DOHH2 (cell line): Measurements from ENCODE around the gene ZNF329.

Experiments used
- EZH2phosphoT487 ChIP-seq: fragments of 200-600 bp; sonication (generic); IDR thresholded peaks from 2 replicates; pipeline ENCODE4 v1.6.1; 2017; ENCODE audit warnings: borderline replicate concordance, mild to moderate bottlenecking, antibody characterized with exemption, low read length, moderate library complexity, mixed read lengths
- TF ChIP-seq, protein P1 (sequence below): fragments of 200-600 bp; sonication (generic); IDR thresholded peaks from one replicate; pipeline ENCODE4 v1.5.1; 2014; ENCODE audit warnings: antibody characterized with exemption, mild to moderate bottlenecking, low read depth, low read length; ENCODE audit not compliant: poor library complexity, severe bottlenecking

DNA sequence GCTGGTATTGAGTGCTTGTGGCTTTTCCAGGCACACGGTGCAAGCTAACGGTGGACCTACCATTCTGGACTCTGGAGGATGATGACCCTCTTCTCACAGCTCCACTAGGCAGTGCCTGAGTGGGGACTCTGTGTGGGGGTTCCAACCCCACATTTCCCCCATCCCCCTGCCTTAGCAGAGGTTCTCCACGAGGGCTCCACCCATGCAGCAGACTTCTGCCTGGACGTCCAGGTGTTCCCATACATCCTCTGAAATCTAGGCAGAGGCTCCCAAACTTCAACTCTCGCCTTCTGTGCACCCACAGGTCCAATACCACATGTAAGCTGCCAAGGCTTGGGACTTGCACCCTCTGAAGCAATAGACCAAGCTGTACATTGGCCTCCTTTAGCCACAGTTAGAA lies 27.2 kb downstream of the ZNF329 start:
- TF ChIP-seq, protein P1, sequence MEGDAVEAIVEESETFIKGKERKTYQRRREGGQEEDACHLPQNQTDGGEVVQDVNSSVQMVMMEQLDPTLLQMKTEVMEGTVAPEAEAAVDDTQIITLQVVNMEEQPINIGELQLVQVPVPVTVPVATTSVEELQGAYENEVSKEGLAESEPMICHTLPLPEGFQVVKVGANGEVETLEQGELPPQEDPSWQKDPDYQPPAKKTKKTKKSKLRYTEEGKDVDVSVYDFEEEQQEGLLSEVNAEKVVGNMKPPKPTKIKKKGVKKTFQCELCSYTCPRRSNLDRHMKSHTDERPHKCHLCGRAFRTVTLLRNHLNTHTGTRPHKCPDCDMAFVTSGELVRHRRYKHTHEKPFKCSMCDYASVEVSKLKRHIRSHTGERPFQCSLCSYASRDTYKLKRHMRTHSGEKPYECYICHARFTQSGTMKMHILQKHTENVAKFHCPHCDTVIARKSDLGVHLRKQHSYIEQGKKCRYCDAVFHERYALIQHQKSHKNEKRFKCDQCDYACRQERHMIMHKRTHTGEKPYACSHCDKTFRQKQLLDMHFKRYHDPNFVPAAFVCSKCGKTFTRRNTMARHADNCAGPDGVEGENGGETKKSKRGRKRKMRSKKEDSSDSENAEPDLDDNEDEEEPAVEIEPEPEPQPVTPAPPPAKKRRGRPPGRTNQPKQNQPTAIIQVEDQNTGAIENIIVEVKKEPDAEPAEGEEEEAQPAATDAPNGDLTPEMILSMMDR: no peak
- no peak for TF ChIP-seq EZH2phosphoT487
